ENCODE measurements around the gene SLC27A1.

Gene SLC27A1

DNA sequence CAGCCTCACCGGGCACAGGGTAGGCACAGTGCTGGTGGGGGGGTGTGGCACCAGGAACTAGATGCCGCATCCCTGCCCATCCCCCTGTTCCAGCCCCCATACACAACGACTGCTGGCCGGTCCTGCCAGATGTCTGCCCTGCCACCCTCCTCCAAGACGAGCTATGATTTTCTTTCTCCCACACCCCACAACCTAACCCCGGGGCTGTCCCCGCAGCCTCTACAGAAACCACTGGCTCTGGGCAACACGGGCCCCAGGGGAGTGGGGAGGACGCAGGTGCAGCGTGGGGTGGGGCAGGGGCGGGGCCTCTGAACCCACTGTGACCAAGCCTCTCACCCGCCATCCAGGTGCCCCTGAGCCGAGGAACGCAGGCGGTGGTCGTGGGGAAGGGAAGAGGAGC is 56.6 kb downstream of the SLC27A1 start:
- no peak for DNase-seq (ENCODE audit: low read depth)
- peak overlapping the region; percentile 47 for H3K4me3 ChIP-seq (ENCODE audit: low read depth, low read length)
- TF ChIP-seq, protein P1, sequence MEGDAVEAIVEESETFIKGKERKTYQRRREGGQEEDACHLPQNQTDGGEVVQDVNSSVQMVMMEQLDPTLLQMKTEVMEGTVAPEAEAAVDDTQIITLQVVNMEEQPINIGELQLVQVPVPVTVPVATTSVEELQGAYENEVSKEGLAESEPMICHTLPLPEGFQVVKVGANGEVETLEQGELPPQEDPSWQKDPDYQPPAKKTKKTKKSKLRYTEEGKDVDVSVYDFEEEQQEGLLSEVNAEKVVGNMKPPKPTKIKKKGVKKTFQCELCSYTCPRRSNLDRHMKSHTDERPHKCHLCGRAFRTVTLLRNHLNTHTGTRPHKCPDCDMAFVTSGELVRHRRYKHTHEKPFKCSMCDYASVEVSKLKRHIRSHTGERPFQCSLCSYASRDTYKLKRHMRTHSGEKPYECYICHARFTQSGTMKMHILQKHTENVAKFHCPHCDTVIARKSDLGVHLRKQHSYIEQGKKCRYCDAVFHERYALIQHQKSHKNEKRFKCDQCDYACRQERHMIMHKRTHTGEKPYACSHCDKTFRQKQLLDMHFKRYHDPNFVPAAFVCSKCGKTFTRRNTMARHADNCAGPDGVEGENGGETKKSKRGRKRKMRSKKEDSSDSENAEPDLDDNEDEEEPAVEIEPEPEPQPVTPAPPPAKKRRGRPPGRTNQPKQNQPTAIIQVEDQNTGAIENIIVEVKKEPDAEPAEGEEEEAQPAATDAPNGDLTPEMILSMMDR (IDR thresholded peaks at IDR 0.05; ENCODE audit: low read depth, low read length, missing control alignments) = no peak

DNA sequence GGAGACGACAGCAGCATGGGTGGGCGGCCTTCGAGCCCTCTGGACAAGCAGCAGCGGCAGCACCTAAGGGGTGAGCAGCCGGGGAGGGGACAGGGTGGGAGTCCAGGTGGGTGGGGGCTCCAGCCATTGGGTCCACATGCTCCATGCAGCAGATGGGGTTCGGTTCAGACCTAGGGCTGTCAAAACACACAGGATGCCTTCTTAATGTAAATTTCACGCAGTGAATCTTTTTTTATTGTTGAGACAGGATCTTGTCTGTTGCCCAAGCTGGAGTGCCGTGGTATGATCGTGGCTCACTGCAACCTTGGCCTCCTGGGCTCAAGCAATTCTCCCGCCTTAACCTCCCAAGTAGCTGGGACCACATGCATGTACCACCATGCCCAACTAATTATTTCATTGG is 57.0 kb downstream of the SLC27A1 start:
- no peak for DNase-seq (ENCODE audit: low read depth)
- TF ChIP-seq, protein P1 (IDR thresholded peaks at IDR 0.05; ENCODE audit: low read depth, low read length, missing control alignments) = no peak
- H3K4me3 ChIP-seq (ENCODE audit: low read depth, low read length) = peak overlapping the region; percentile 47

GRCh38 chr19:17528610-17529009 is 58.3 kb downstream of the SLC27A1 start:
- H3K4me3 ChIP-seq (ENCODE audit: low read depth, low read length) = no peak overlapping the region
- DNase-seq (ENCODE audit: low read depth) = no peak
- TF ChIP-seq, protein P1 (IDR thresholded peaks at IDR 0.05; ENCODE audit: low read depth, low read length, missing control alignments) = no peak

DNA sequence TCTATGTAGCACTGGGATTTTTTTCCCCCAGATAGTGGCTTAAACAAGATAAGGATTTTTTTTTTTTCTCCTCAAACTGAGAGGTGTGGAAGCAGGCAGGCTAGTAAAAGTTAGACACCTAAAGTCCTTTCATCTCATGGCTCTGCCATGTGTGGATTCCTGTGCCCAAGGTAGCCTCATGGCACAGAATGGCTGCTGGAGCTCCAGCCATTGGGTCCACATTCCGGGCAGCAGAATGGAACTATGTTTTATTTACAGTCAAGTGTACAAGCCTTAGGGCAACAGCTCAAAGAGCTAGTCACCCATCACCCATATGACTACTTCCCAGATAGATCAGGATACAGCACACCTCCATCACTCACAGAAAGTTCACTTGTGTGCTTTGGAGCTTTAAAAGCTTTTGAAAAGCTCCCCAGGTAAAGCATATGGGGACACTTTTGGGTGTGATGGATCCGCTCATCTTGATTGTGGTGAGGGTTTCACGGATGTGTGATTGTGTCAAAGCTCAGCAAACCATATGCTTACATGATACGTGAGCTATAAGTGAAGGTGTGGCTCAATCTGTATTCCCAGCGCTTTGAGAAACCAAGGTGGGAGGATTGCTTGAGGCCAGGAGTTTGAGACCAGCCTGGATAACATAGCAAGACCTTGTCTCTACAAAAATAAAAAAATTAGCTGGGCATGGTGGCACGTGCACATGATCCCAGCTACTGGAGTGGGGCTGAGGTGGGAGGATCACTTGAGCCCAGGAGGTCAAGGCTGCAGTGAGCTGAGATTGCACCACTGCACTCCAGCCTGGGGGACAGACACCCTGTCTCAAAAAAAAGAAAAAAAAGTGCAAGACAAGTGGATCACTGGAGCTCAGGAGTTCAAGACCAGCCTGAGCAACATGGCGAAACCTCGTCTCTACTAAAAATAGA is 59.2 kb downstream of the SLC27A1 start:
- no peak for DNase-seq (ENCODE audit: low read depth)
- TF ChIP-seq, protein P1 (IDR thresholded peaks at IDR 0.05; ENCODE audit: low read depth, low read length, missing control alignments) = no peak
- no peak overlapping the region for H3K4me3 ChIP-seq (ENCODE audit: low read depth, low read length)

DNA sequence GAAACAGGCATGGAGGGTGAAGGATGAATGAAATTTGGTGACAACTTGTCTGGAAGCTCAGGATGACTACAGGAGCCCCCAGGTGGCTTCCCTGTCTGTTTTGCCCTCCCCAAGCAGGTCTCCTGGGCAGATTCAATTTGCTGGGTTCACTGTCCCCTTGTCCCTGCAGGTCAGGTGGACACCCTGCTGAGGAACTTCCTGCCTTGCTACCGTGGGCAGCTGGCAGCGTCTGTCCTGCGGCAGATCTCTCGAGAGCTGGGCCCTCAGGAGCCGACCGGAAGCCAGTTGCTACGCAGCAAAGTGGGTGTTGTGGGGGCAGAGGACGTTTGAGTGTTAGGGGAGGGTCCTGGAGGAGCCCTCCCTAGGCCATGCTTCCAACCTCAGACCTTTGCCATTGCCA is 60.3 kb downstream of the SLC27A1 start:
- DNase-seq (ENCODE audit: low read depth) = no peak
- TF ChIP-seq, protein P1 (IDR thresholded peaks at IDR 0.05; ENCODE audit: low read depth, low read length, missing control alignments) = no peak
- H3K4me3 ChIP-seq (ENCODE audit: low read depth, low read length) = no peak overlapping the region

DNA sequence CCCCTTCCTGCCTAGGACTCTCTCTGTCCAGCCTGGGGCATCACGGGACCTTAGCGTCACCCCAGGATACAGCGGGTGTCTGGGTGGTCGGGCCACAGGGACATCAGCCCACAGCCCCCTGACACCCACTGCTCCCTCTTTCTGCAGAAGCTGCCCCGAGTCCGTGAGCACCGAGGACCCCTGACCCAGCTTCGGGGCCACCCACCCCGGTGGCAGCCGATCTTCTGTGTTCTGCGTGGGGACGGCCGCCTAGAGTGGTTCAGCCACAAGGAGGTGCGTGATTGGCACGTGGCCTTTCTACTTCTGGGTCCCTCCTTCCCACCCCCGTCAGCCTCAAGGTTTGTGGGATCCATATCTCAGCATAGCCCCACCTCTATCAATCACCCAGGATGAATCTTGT is 61.8 kb downstream of the SLC27A1 start:
- no peak for DNase-seq (ENCODE audit: low read depth)
- TF ChIP-seq, protein P1 (IDR thresholded peaks at IDR 0.05; ENCODE audit: low read depth, low read length, missing control alignments) = no peak
- no peak overlapping the region for H3K4me3 ChIP-seq (ENCODE audit: low read depth, low read length)

- H3K4me3 ChIP-seq (ENCODE audit: low read depth, low read length) = no peak overlapping the region
- TF ChIP-seq, protein P1 (IDR thresholded peaks at IDR 0.05; ENCODE audit: low read depth, low read length, missing control alignments) = no peak
- DNase-seq (ENCODE audit: low read depth) = no peak
These were observed 62.2 kb downstream of the SLC27A1 start for GRCh38 chr19:17532557-17532956.
